ENCODE data around the gene BMPR1A. TPM values are rescaled to one million over a fixed set of nuclear protein-coding genes. Genes with fewer than 3 reads are reported as not detected.

BMPR1A gene
- total and polyA plus RNA-seq, 10 of the 15 experiments (the other 5 are each of a cell fraction or from before 2014, with no cell fraction given) = 2.3 to 22.7 (median 13.1) TPM

GRCh38 chr10:86888585-86889381 lies 132.4 kb downstream of the BMPR1A start (continued):
- no peak for TF ChIP-seq PRDM15 (CRISPR knock-in tag; IDR thresholded peaks at IDR 0.05)
- no peak for TF ChIP-seq HCFC1 (IDR thresholded peaks at IDR 0.05; ENCODE audit: low read length)
- TF ChIP-seq BMI1 (IDR thresholded peaks at IDR 0.05; ENCODE audit: borderline replicate concordance) = no peak
- TF ChIP-seq RBBP5 (conservative IDR thresholded peaks at IDR 0.05) = no peak
- no peak for TF ChIP-seq ZBTB4 (CRISPR knock-in tag; IDR thresholded peaks at IDR 0.05)
- peak; percentile 77 for TF ChIP-seq ZNF384 (IDR thresholded peaks at IDR 0.05; ENCODE audit: borderline replicate concordance, low read depth, low read length)
- no peak for TF ChIP-seq SUZ12 (IDR thresholded peaks at IDR 0.05; ENCODE audit: unreplicated experiment)
- TF ChIP-seq SMARCA5 (IDR thresholded peaks at IDR 0.05) = no peak
- TF ChIP-seq NFYA (IDR thresholded peaks at IDR 0.05; ENCODE audit: borderline replicate concordance, low read depth, low read length) = no peak
- no peak for TF ChIP-seq SMAD5 (IDR thresholded peaks at IDR 0.05; ENCODE audit: low read depth)
- no peak for TF ChIP-seq ZNF274 (IDR thresholded peaks at IDR 0.05; ENCODE audit: insufficient read depth, insufficient read length)
- no peak for TF ChIP-seq EED (IDR thresholded peaks at IDR 0.05; ENCODE audit: low read depth)
- TF ChIP-seq MYC (IDR thresholded peaks at IDR 0.05; ENCODE audit: insufficient read depth, insufficient read length, insufficient replicate concordance, low read length, severe bottlenecking) = no peak
- TF ChIP-seq NFIC (IDR thresholded peaks at IDR 0.05; ENCODE audit: low read depth, low read length) = peak; percentile 86; the same call in 1 of the 2 replicates
- TF ChIP-seq BCLAF1 (IDR thresholded peaks at IDR 0.05) = no peak
- TF ChIP-seq ZBED1 (IDR thresholded peaks at IDR 0.05; ENCODE audit: borderline replicate concordance) = peak; percentile 80; the same call in 1 of the 2 replicates
- TF ChIP-seq NR2C2 (IDR thresholded peaks at IDR 0.05; ENCODE audit: borderline replicate concordance, control insufficient read depth, insufficient read length, low read depth) = no peak
- TF ChIP-seq EP300 (IDR thresholded peaks at IDR 0.05; ENCODE audit: borderline replicate concordance in 1 of 2, control insufficient read depth in 1 of 2, low read depth in 2 of 2, low read length in 2 of 2) = peak; percentile 32 to 81; a peak in 3 of 4 replicates
- peak; percentile 84 for TF ChIP-seq IRF4 (IDR thresholded peaks at IDR 0.05; ENCODE audit: low read depth, low read length)
- TF ChIP-seq CREB1 (IDR thresholded peaks at IDR 0.05; ENCODE audit: low read depth) = peak; percentile 49; the same call in 1 of the 2 replicates
- TF ChIP-seq NR2F1 (conservative IDR thresholded peaks at IDR 0.05) = 0 out of 2 replicates have a peak, but pooled peaks have one; percentile 53

All from GM12878 (cell line).